GM18907 (cell line): ENCODE results near the gene FBXW10.
"Not testable (repeated sequence)": the region's sequence is repeated elsewhere in the genome, so short reads cannot be mapped to it uniquely, and the experiment has no call there.

Experiments used
- ATAC-seq: cut with Tn5 transposase; IDR thresholded peaks from one replicate; pipeline ENCODE4 v1.9.1; 2021; ENCODE audit warnings: mild to moderate bottlenecking, moderate library complexity; ENCODE audit not compliant: unreplicated experiment

FBXW10 gene, protein sequence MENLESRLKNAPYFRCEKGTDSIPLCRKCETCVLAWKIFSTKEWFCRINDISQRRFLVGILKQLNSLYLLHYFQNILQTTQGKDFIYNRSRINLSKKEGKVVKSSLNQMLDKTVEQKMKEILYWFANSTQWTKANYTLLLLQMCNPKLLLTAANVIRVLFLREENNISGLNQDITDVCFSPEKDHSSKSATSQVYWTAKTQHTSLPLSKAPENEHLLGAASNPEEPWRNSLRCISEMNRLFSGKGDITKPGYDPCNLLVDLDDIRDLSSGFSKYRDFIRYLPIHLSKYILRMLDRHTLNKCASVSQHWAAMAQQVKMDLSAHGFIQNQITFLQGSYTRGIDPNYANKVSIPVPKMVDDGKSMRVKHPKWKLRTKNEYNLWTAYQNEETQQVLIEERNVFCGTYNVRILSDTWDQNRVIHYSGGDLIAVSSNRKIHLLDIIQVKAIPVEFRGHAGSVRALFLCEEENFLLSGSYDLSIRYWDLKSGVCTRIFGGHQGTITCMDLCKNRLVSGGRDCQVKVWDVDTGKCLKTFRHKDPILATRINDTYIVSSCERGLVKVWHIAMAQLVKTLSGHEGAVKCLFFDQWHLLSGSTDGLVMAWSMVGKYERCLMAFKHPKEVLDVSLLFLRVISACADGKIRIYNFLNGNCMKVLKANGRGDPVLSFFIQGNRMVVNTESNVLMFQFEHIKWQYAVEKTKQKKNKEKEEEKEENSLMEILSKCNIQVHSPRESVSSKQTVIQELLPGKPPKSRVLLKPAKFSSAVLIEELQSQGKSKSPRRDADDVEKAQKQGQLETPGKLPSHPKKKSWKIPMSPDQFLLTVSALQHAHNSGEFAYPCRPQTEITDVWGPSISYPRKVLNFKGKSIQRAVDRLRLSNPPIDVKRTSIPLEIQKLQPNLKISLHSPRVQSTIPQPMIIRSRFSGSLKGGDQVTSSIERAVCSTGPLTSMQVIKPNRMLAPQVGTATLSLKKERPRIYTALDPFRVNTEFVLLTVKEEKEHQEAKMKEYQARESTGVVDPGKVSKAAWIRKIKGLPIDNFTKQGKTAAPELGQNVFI

DNA sequence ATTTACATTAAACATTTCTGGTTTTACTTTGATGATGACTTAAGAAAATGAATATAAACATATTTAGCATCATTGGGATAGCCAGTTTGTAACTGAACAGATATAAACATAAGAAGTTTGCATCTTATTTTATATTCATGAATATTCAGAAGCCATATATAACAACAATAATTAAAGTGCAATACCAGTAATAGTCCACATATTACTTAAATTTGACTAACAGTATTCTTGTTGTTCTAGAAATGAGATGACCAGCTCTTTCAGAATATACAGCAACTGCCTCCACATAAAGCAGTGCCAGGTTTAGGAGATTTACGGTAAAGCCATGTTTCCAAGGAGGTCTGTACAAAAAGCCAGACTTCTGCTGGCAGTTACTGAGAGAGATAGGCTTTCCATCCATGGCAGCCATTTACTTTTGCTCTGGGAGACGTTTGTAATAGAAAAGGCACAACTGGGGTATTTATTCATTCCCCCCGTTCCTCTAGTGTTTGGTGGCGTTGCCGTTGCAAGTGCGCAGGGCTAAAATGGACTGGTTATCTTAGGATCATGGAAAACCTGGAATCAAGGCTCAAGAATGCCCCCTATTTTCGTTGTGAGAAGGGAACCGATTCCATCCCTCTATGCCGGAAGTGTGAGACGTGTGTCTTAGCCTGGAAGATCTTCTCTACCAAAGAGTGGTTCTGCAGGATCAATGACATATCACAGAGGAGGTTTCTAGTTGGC, at the start of gene FBXW10:
TSS of gene FBXW10 (plus strand) at position 356 of the 723 bp plus-strand sequence. CDS start at position 547, 191 bp downstream.
- ATAC-seq: not testable (repeated sequence)

DNA sequence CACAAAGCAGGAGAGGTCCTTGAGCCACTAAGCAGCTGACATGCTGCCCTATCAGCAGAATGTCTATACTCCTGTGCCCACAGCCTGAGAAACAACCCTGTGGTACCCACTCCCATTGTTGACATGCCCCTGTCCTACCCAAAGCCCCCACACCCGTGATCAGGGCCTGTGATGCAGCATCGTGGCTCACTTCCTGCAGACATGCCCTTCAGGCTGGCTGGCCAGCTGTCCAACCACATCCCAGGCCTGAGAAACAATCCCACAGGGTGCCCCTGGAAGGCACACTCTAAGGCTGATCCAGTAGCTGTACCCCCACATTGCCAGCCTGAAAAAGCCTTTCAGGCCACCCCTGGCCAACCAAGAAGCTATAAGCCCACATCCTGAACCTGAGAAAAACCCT, 48.7 kb upstream of the FBXW10 start:
- not testable (repeated sequence) for ATAC-seq

DNA sequence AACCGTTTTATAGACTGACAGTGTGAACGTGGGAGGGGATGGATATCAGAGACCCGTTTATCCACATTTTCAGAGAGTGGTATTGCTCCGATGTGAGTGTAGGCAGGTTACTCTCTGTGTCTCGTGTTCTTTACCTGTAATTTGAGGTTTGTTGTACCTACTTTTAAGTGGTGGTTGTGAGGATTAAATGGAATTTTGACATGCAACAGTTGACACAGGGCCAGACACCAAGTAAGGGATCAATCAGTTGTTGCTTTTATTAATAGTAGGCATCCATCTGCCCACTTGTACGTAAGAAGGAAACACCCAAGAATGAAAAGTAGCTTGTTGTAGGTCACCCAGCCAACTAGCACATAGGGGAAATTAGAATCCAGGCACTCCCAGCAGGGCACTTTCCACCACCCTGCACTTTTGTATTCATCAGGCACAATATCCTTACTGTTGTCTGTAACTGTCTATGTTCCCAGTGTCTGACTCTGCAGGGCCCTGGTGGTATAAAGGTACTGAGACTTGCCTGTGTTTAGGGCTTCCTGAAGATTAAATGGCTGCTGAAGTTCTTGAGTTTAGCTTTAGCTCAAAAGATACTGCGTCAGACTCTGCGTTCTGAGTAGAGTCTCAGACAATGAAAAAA, 45.3 kb upstream of the FBXW10 start:
- not testable (repeated sequence) for ATAC-seq

DNA sequence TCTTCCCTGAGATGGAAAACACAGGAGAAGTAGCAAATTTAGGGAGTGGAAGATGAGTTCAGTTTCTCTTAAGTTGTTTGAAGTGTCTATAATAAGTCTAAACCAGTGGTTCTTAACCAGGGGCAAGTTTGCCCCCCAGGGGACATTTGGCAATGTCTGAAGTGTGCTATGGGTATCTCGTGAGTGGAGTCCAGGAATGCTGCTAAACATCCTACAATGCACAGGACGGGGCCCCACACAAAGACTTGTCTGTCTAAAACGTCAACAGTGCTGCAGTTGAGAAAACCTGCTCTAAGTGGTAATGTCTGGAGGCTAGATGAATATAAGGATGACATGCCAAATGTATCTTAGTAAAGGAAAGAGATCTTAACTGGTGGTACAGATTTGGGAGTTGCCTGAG, 37.9 kb upstream of the FBXW10 start:
- ATAC-seq: not testable (repeated sequence)

DNA sequence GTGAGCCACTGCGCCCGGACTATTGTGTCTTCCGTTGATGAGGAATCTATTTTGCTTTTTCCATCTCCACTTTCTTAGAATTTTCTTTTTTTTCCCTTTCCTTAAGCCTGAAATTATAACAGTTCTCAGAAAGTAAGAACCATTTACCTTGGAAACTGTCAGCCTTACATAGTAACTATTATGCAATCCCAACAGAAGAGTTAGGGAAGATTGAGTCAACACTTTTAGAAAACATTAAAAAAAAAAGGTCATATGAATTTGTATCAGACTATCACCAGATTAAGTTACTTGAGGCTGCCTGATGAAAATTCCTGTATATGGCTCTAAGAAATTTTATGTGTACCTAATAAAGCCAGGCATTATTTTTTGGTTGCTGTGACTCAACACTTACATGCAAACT, 35.6 kb upstream of the FBXW10 start:
- not testable (repeated sequence) for ATAC-seq

DNA sequence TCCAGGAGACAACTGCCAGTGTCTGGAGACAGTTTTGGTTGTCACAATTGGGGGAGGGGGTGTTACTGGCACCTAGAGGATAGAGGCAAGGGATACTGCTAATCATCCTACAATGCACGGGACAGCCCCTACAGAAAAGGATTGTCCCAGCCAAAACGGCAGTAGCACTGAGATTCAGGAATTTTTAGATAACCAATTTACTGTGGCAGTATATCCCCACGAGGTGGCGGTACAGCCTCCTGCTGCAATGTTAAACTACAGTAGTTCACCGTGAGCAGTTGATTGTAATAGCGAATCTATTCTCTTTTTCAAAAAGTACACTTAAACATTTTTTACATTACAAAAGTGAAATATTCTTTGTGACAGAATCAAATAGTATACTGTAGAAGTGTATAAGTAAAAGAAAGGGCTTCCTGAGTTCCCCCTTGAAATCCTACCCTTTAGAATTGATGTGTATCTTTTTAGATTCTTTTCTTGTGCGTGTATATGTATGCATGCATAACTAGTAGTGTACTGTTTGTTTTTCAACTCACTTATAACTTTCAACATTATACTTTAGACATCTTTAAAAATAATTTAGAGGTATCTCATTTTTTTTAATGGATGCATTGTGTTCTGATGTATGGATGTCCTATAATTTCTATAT, 31.4 kb upstream of the FBXW10 start:
- not testable (repeated sequence) for ATAC-seq

DNA sequence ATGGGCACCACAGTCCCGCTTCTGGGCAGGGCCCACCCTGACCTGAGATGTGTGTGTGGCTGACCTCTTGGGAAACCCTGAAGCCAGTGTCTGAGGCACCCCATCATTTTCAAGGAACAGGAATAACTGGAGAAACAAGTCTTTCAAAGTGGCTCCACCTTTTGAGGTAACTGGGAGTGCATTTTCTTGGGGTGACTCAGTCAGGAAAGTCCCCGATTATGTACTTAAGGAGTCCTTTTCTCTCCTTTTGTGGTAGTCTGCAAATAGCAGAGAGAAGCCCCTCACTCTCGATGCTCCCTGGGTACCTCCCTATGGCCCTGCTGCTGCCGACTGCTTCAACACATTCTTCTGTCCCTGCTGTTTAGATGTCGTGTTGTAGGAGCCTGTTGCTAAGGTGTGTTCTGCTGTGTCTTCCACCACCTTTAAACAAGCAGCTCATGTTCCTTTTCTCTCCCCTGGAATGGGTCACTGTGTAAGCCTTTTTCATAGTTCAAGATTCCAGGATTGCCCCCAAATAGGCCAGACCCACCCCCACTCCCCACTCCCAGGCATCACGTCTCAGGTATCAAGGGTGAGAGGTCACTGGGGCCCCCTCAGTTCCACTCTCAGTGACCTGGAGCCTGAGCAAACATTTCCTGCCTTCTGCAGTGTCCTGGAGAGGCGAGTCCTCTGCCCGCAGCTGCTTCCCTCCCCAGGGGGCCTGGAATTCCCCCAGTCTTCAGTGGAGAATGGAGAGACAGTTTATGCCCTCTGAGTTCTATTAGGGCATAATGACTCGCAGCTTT, 25.0 kb upstream of the FBXW10 start:
- ATAC-seq: not testable (repeated sequence)

DNA sequence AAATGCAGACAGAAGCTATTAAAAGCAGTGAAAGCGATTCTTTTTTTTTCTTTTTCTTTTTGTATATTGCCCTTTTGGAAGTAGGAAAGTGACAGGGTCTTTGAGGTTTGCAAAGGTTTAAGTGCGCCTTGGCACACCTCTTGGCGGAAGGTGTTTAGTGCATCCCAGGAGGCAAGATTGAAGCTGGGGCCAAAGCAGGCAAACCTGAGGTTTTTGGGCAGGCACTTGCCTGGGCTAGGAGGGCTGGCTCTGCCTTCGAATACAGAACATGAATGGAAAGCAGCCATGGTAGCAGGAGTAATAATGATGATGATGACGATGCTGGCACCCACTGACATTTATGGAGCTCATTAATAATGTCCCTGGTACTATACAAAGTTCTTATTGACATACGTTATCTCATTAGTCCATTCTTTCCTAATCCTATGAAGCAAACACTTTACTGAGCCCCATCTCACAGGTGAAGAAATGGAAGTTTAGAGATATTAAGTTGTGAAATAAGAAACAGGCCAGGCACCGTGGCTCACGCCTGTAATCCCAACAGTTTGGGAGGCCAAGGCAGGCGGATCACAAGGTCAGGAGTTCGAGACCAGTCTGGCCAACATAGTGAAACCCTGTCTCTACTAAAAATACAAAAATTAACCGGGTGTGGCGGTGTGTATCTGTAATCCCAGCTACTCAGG, 24.3 kb upstream of the FBXW10 start:
- ATAC-seq: not testable (repeated sequence)

DNA sequence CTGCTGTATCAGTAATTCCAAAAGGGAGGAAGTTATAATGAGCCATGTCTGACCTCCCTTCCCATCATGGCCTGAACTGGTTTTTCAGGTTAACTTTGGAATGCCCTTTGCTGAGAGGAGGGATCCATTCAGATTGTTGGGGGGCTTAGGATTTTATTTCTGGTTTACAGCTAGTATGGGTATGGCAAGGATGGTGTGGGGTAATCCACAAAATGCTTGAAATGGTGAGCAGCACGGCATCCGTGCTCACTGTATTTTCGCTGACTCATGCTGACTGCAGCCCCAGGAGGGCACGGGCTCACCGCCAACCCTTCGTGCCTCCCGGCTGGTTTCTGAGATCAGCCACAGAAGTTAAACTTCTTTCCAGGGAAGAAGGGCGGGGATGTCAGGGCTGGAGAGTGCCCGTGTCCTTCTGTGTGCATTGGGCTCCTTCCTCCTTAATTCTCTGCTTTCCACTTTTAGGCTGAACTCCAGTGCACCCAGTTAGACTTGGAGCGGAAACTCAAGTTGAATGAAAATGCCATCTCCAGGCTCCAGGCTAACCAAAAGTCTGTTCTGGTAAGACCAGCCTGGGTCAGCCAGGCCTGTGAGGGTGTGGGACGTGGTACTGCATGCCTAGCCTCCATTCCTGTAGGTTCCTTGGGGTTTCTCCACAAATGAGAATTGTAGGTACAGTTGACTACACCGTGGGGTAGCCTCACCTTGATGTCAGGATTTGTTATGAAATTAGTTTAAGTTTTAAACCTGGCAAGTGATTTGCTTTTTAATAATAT, 21.9 kb upstream of the FBXW10 start:
- not testable (repeated sequence) for ATAC-seq

DNA sequence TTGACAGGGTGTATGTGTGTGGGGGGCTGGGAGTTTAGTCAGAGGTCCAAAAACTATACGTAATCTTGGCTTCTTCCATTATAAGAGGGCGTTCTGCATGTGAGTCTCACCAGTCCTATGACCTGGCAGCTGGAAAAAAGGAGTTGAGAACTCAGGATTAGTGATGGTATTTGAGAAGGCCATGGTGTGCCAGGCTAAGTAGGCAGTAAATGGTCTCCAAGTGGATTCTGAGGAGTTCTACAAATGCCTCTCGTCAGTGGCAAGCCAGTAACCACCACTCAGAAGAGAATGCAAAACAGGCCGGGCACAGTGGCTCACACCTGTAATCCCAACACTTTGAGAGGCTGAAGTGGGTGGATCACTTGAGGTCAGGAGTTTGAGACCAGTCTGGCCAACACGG, 21.2 kb upstream of the FBXW10 start:
- ATAC-seq: not testable (repeated sequence)

DNA sequence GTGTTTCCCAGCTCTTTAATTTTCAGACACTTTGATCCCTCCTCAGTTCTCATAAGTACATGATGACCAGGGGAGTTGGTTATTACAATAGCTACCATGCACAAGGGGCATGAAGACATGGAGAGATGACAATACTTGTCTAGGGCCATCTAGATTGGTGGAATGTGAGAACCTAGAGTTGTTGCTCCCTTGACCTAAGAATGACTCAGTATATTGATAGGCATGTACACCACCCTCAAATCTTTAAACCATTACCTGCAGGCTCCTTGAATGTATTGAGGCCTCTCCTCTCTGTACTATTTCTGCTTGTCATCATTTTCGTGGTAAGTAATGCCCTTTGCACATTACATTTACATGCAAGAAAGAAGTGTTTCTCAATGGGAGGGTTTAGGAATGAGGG, 20.3 kb upstream of the FBXW10 start:
- not testable (repeated sequence) for ATAC-seq

DNA sequence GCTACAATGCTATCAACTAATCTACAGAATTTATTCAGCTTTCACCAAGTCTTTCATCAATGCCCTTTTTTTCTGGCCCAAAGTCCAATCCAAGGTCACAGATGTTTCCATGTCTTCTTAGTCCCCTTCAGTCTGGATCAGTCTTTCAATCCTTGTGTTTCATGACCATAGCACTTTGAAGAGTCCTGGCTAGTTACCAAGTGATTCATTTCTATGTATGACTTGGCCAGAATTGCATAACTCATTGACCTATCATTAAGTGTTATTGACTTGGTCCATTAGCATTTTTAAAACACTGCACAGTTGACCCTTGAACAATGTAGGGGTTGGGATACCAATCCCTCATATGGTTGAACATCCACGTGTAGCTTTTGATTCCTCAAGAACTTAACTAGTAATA, 11.4 kb upstream of the FBXW10 start:
- ATAC-seq: not testable (repeated sequence)

DNA sequence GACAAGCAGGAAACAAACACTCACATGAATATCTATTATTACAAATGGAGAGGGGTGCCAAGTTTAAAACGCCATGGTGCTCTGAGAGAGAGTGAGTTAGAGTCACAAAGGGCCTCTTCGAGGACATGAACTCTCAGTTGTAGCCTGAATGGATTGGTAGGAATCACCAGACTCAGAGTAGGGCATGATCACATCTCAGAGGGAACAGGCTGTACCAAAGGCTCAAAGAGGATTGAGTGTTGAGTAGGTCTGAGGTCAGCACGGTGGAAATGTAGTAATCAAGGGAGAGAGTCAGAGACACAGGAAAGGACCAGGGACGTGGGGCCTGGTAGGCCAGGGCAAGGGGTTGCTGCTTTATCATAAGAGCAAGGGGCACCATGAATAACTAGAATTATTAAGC, 10.5 kb upstream of the FBXW10 start:
- not testable (repeated sequence) for ATAC-seq

DNA sequence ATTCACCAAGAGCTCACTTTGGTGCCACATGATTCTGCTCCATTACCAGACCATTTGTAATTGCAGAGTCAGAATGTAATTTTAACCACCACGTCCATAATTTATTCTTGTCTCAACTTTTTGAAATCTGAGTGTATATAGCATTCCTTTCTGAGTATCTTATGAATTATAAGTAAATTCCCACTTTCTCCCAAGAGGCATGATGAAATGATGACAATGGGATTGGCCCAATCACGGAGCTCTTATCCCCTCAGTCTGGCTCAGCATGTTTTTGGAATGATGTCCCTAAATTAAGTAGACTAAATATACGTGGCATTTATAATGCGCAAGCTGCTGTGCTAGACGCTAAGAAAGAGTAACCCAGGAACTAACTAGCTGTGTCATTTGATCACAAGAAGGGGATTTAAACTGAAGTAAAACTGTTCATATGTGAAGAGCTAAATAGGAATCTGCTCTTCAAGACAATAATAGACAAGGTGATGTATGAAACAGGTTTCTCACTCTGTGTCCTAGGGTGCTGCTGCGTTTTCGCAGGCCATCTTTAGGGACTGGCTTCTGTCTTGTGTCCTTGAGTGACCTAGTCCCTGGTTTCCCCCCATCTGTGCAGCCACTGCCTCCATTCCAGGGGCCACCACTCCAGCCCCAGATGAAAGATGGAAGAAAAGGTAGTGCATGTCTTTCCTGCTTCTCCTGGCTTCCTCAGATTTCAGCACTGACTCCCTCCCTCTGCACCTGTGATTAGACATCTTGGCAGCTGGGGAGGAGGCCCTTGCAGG, 4.0 kb upstream of the FBXW10 start:
- not testable (repeated sequence) for ATAC-seq

DNA sequence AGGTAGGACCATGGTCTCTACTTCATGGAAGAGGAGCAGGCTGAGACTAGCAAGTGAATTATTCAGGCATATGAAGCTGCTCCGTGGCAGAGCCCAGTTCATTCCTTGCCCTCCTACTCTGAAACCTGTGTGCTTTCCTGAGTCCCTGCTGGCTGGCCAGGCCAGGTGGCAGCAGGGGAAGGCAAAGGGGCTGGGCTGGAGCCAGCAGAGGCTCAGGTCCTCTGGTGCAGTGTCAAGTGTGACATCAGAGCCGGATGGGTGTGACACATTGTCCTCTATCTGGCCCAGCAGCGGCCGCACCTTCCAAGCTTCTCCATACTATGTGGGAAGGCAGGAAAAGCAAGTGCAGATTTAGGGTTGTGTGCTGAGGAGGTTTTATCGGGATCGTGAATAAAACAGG, 2.6 kb upstream of the FBXW10 start:
- ATAC-seq: not testable (repeated sequence)

DNA sequence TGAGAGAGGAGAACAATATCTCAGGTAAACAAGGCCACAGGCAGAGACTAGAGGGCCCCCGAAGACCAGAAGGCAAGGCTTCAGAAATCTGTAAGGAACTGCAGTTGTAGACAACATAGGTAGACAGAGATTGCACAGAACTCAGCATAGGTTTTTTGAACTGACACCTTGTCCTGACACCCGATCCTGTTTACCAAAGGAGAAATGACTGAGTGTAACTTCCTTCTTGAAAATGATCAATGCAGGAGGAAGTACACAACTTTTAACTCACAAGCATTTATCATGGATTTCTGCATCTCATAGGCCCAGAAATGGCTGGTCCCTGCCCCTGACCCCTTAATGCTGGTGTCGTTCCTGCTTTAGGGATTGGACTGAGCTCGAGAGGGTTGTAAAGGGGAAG, 872 bp downstream of the FBXW10 start:
- not testable (repeated sequence) for ATAC-seq

DNA sequence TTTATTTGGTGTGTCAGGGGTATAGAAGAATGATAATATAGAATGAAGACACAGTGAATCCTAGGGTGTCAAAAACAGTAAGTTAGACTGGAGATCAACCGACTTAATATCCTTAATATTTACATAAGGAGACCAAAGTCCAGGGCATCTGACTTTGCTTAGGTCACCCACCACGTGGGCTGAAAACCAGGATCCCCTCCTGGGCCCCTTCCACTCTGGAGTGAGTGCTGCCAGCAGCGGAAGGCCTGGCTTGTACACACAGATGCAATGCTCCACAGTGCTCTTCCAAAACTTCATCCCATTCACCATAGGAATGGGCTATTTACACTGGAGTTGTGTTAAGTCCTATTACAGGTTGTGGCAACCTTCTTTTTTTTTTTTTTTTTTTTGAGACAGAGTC, 2.7 kb downstream of the FBXW10 start:
- ATAC-seq: not testable (repeated sequence)
